Measurements from ENCODE around the gene S1PR1. TPM values are rescaled to one million over a fixed set of nuclear protein-coding genes. Genes with fewer than 3 reads are reported as not detected.
A peak's percentile ranks its signal among the peaks of the same experiment; 100 is the strongest.

The S1PR1 gene
- total RNA-seq, 1 donor from 2014 or later, result 54.9 TPM

- no peak overlapping the region for H3K4me3 ChIP-seq
- no peak for TF ChIP-seq CTCF (IDR thresholded peaks at IDR 0.05; ENCODE audit: borderline replicate concordance)
- intact Hi-C loops (cut with micrococcal nuclease), result no loop called here
These were observed 24.8 kb downstream of the S1PR1 start for GRCh38 chr1:101261623-101262022.

DNA sequence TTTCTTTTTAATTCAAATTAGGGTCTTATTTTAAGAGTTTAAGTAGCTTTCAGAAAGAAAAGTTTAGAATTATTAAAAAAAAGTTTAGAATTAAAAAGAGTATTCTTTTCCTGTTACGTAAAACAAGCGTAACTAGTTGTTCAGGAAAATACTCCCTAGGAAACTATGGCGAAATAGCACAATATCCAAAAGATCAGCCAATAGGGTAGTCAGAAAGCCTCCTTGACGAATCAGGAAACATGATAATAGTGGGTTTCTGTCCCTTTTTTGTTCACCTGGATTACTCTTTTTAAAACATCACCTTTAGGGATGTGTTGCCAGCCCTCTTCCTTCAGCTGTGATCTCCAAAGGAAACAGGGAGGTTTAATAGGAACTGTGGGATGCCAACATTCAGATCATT lies 25.2 kb downstream of the S1PR1 start:
- H3K36me3 ChIP-seq, result no peaks in the 10 kb centered on the region
- no peak for DNase-seq
- H3K27me3 ChIP-seq (ENCODE audit: low read depth), result no peaks in the 10 kb centered on the region
- H3K4me1 ChIP-seq, result peaks cover 38% of the 10 kb centered on the region
- TF ChIP-seq CTCF (IDR thresholded peaks at IDR 0.05; ENCODE audit: borderline replicate concordance), result no peak
- intact Hi-C loops (cut with micrococcal nuclease), result no loop called here
- peak overlapping the region; percentile 57 for H3K27ac ChIP-seq (replicated peaks)
- H3K4me3 ChIP-seq, result no peak overlapping the region
- no peaks in the 10 kb centered on the region for H3K9me3 ChIP-seq (replicated peaks)

More at GRCh38 chr1:101261623-101262022, 24.8 kb downstream of the S1PR1 start:
- Histone ChIP-seq H3K27me3 (ENCODE audit: low read depth) (no peaks in the 10 kb centered on the region), H3K4me1 (peaks cover 38% of the 10 kb centered on the region), H3K36me3 (no peaks in the 10 kb centered on the region), H3K27ac (replicated peaks) (peak overlapping the region; percentile 57), H3K9me3 (replicated peaks) (no peaks in the 10 kb centered on the region)
- DNase-seq, result no peak

DNA sequence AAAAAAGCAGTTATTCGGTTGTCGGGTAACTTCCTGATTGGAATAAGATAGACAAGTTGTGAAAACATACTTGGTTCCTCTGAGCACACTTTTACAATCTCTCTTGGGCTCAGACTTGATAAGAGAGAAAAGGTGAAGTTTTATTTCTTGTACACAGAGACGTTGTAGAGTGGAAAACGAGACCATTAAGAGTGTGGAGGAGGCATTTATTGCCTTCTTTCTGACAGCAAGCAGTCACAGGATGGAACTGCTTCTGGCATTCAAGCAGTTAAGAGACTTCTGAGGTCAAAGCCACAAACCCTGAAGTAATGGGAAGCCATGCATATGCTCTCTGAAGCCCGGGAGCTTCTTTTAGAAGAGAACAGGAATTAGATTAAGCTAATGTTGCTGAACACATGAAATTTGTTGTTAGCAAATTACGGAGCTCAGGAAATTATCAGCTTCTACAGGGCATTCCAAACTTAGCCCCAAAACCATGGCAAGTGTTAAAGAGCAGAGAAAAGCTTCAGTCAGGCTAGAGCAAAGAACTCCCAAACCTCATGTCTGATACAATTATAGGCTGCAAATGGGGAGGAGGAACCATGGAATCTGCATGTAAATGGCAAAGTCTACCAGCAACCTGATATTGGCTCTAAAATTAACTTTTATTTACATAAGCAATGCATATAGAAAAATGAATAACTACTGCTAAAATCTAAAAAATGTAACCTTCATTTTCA lies 26.0 kb downstream of the S1PR1 start:
- Histone ChIP-seq H3K36me3 (no peaks in the 10 kb centered on the region), H3K27me3 (ENCODE audit: low read depth) (no peaks in the 10 kb centered on the region), H3K27ac (replicated peaks) (peak overlapping the region; percentile 57), H3K9me3 (replicated peaks) (no peaks in the 10 kb centered on the region), H3K4me3 (no peak overlapping the region), H3K4me1 (peaks cover 38% of the 10 kb centered on the region)
- intact Hi-C loops (cut with micrococcal nuclease), result no loop called here
- no peak for DNase-seq
- no peak for TF ChIP-seq CTCF (IDR thresholded peaks at IDR 0.05; ENCODE audit: borderline replicate concordance)

DNA sequence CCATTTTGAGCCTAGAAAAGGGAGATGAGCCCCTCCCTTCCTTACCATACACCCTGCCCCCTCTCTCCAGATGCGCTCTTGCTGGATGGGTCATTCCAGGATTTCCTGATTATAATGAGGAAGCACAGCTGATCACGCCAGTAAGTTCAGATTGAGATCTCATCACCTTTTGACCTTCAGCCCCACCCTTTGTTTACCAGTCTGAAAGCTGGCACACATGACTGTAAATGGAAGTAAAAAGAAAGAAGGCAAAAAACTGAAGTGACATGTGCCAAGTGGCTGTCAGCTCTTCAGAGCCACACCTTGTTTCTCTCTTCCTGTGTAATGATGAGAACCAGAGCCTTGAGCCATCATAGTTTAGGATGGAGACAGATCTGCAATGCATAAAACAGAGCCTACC lies 27.9 kb downstream of the S1PR1 start:
- Histone ChIP-seq H3K4me3 (no peak overlapping the region), H3K9me3 (replicated peaks) (no peaks in the 10 kb centered on the region), H3K27me3 (ENCODE audit: low read depth) (no peaks in the 10 kb centered on the region), H3K4me1 (peaks cover 38% of the 10 kb centered on the region), H3K27ac (replicated peaks) (peak overlapping the region; percentile 65), H3K36me3 (no peaks in the 10 kb centered on the region)
- TF ChIP-seq CTCF (IDR thresholded peaks at IDR 0.05; ENCODE audit: borderline replicate concordance), result no peak
- intact Hi-C loops (cut with micrococcal nuclease), result no loop called here
- DNase-seq, result no peak

GRCh38 chr1:101265684-101266083 lies 28.9 kb downstream of the S1PR1 start:
- H3K36me3 ChIP-seq, result no peaks in the 10 kb centered on the region
- peaks cover 38% of the 10 kb centered on the region for H3K4me1 ChIP-seq
- no peak for TF ChIP-seq CTCF (IDR thresholded peaks at IDR 0.05; ENCODE audit: borderline replicate concordance)
- H3K4me3 ChIP-seq, result no peak overlapping the region
- no peak for DNase-seq
- no peaks in the 10 kb centered on the region for H3K27me3 ChIP-seq (ENCODE audit: low read depth)
- peak overlapping the region; percentile 65 for H3K27ac ChIP-seq (replicated peaks)
- intact Hi-C loops (cut with micrococcal nuclease), result no loop called here
- H3K9me3 ChIP-seq (replicated peaks), result peaks cover under 1% of the 10 kb centered on the region

All from left ventricle myocardium inferior (tissue), 1 donor.